GM21786 (cell line): Measurements from ENCODE around the gene MYB.

ENCODE experiments used
- ATAC-seq: cut with Tn5 transposase; IDR thresholded peaks from one replicate; pipeline ENCODE4 v1.9.1; 2021; ENCODE audit not compliant: unreplicated experiment

Gene MYB

DNA sequence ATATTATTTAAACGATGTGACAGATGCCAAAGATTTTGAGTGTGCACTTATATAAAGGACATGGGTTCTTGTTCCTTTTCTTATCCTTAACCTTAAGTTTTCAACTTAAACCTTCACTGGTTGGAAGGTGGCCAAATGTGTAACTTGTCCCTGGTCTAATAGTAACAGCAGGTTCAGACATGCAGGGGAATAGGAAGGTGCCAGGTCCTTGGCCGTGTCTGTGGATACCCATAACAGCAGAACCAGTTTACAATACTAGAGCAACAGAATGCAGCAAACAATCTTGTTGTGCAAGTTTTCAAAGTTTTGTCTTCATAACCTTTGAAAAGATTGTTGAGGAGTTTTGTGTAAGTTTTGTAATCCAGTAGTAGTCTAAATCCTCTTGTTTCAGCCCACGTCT, 4.4 kb downstream of the MYB start:
- no peak for ATAC-seq

DNA sequence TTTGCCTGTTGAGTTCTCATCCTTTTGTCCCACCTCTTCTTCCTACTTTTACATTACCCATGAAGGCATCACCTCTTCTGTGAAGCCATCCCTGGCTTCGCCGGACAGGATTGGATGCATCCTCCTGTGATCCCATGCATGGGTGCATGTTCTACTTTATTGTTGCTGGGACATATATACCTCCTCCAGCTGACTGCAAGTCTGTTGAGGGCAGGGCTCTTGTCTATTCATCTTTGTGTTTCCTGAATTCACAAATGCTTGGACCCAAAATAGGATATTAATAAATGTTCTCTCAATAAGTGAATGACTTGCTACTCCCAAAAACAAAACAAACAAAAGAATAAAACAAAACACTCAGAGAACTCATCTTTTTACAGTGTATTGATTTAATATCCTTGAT, 5.1 kb downstream of the MYB start:
- no peak for ATAC-seq

DNA sequence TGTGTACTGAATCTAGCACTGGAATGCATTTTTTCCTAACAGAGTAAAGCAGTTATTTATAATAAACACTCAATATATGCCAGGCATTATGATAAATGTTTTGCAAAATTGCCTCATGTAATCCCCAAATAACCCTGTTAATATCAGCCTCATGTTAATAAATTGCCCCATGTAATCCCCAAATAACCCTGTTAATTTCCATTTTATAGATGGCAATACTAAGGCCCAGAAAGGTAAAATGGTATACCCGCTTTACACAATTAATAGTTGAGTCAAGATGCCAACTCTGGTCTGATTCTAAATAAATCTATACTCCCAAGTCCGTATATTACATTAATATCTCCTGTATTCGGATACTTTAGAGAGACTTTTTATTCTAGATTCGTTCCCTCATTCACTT, 6.3 kb downstream of the MYB start:
- ATAC-seq, result no peak

DNA sequence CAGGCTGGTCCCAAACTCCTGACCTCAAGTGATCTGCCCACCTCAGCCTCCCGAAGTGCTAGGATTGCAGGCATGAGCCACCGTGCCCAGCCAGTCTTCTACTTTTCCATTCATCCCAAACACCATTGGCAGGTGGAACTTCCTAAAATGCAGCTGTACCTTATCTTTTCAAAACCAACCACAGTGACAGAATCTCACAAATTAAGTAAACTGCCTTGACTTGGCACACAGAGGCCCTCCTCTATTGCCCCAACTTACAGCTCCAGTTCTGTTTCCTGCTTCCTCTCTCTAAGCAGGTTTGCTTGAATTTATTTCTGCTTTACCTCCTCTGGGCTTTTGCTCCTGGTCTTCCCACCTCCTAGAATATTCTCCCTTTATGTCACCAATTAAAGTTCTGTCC, 7.6 kb downstream of the MYB start:
- ATAC-seq, result no peak

DNA sequence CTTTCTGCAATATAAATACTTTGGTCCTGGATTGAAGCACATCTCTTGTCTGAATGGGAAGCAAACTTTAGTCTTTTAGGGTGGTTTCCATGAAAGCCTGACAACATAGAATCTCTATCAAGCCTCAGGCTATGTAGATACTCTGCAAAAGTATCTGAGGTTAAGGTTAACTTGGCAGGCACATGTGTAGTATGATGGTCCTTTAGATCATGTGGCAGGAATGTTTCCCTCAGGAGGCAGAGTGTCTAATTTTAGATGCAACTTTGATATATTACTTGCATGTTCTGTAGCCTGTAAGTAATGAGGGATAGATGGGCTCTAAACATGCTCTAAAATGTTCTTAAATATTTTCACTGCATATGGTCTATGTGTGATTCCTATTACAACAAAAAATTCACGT, 8.2 kb downstream of the MYB start:
- ATAC-seq, result no peak

DNA sequence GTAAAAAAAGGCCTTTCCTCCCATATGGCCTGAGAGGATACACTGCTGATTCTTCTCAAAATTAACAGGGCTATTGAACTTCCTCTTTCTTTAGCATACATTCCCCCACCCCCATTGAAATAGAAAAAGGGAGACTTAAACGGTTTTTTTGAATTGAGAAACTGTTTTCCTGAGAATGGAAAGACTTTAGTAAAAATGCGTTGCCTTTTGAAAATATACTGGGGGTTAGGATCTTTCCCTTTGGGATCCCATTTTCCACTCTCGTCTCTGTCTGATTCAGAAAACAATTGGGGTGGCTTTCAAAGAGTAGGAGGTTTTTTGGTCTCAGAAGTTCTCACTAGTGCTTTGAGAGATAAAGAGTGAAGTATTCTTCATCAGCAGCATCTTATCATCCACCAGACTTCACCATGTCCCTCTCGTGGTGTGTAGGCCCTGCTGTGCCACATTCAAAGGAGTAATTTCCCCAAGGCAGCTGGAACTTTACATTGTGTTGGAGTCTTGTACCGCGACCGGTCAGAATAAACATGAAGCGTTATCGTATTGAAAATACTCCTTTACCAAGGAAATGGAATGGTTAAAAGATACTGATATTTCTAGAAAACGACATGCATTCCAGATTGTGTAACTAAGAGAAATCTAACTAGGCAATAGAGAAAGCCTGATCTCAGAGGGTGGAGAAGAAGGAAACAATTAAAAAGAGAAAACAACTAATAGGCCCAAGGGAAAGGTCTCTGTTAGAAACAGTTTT, 10.6 kb downstream of the MYB start:
- no peak for ATAC-seq

DNA sequence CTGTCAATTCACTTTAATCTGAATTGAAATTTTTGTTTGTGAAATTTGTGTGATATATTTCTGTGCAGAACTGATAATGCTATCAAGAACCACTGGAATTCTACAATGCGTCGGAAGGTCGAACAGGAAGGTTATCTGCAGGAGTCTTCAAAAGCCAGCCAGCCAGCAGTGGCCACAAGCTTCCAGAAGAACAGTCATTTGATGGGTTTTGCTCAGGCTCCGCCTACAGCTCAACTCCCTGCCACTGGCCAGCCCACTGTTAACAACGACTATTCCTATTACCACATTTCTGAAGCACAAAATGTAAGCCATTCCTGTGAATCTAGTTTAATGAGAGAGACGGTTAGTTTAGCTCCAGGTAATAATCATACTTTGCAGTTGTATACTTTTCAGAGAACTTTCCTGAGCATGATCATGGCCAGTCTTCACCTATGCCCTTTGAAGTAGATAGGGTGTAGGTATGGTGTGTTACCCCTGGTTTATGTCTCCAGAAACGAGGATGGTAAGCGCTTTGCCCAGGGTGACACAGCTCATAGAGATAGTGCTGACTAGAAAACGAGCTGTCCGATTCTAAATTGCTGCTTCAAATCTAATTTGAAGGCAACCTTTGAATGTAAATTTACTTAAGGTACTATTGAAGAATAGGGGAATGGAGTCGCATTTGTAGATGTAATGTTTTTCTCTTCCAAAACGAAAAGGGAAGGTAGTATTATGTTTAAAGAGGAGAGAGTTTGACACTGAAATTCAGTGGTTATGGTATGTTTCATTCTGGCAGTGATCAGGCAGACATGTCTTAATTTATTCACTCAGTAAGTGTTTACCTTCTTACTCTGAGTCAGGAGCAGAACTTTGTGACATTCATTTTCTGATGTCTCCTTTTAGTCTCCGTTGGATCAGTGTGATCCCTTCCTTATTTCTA, 11.4 kb downstream of the MYB start:
- no peak for ATAC-seq

DNA sequence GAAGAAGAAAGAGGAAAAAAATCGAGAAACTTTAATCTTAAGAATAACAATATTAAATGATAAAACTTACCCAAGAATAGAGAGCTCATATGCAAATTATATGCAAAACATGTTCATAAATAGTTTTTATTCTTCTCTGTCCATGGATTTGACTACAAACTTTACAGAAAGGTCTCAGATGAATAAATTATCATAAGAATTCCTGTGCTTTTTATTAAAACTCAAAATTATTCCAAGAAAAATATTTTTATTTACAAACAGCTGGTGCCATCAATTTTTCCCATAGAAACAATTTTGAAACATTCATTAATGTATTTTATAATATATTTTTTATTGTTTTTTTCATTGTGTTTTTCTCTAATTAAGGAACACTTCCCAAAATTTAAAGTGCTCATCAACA, 12.1 kb downstream of the MYB start:
- no peak for ATAC-seq

DNA sequence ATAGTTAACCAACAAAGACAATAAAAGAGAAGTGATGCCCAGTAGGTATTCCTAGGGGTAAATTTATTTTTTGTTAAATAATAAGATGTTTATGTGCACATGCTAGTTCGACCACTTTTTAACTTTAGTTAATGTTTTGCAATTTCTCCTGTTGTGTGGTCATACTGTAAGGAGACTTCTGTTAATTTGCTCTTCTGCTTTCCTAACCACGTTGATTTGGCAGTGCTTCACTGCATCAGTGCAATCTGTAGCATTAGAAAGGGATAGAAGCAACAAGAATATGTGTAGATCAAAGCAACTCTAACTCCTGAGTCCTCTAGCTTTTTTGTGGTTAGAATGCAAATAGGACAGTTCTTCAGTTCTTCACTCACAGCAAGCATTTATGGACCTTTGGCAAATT, 13.9 kb downstream of the MYB start:
- no peak for ATAC-seq

DNA sequence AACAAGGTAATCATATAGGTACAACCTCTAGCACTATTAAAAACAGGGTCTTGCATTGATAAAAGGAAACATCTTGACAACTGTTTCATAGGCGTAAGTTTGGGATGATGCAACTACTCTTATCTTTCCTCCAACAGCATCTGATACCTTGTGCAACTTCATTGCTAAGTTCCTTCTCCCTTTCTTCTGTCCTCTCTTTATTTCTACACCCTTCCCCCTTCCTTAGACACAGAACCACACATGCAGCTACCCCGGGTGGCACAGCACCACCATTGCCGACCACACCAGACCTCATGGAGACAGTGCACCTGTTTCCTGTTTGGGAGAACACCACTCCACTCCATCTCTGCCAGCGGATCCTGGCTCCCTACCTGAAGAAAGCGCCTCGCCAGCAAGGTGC, 14.4 kb downstream of the MYB start:
- no peak for ATAC-seq

DNA sequence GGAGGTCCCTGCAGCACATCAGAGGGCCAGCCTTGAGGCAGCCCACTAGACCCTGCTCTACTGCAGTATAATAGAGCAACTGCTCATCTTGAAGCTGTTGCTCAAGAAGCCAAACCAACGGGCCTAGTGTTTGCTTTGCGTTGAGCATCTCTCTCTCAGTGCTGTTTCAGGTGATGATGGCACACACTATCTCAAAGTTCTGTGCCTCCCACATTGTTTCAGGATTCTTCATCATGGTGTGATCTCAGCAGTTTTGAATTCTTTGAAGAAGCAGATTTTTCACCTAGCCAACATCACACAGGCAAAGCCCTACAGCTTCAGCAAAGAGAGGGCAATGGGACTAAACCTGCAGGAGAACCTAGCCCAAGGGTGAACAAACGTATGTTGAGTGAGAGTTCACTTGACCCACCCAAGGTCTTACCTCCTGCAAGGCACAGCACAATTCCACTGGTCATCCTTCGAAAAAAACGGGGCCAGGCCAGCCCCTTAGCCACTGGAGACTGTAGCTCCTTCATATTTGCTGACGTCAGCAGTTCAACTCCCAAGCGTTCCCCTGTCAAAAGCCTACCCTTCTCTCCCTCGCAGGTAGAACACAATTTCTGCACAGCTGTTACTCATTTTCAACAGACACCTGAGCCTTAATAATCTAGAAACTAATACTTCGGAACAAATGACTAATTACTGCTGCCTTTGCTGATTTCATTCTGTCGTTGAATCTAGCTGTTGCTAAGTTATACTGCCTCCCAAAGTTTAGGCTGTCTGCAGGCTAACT, 15.8 kb downstream of the MYB start:
- ATAC-seq, result no peak

DNA sequence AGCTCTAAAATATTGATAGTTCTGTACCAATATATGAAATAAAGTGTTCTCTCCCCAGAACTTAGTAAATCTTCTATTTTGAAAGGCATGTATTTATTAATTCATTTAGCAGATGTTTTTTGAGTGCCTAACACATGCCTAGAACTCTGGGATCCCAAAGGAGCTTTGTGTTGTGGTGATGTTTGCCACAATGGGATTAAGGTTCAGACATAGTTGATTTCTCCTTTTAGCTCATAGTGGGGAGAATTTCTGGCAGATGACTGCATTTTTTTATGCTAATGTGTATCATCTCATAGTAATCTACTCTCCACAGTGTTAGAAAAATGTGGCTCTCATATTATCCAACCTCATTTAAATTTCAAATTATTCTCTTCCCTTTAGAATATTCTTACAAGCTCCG, 21.7 kb downstream of the MYB start:
- no peak for ATAC-seq

DNA sequence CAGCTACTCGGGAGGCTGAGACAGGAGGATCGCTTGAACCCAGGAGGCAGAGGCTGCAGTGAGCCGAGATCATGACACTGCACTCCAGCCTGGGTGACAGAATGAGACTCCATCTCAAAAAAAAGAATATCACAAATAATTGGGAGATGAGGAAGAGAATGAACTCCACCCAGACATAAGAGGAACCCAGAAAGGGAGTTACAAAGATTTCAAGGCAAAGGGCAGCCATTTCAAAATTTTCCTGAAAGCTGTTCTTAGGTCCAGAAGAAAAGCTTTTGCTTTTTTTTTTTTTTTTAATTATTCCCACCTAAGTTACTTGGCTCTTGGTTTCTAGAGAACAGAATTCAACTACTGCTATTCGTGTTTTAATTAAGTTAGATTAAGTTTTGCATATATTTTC, 23.8 kb downstream of the MYB start:
- no peak for ATAC-seq

DNA sequence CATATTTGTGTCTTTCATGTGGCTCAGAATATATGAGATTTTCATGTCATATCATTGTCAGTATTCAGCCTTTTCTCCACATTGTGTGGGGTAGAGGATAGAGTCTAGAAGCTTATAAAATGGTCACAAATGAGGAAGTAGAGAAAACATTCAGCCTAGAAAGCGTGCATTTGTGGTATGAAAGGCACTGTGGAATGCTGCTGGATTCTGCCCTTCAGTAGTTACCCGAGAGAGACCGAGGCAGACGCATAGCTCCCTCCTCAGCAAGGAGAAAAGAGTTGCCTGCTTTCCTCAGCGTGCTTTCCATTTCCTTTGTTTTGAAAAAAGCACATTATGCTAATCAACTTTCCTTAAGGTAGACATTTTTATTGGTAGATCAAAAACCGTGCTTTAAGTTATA, 28.7 kb downstream of the MYB start:
- no peak for ATAC-seq

DNA sequence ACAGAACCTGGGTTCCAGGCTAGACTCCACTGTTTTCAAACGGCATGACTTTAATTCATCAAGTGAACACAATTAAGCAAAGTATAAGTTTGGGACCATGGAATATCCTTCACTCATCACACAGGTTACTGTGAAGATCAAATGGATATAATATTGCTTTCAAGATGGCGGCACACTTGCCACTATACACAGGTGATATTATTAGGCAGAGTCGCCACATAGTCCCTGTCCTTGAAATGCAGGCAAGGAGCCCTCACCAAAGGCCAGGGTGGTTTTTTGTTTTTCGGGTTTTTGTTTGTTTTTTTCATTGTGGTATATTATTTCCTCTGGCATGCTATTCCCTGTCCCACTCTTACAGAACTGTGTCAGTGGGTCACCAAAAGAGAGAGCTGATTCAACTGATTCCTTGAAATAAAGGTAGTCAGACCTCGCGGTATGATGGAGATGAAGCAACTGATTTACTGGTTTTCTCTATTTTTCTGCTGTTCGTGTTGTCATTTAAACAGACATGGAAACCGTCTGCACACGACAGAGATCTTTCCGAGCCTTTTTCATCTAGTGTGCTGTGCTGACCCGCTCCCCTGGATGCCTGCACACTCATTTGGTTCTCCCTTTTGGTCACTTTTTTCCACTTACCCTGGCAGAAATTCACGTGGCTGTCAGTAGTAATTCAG, 29.7 kb downstream of the MYB start:
- no peak for ATAC-seq

DNA sequence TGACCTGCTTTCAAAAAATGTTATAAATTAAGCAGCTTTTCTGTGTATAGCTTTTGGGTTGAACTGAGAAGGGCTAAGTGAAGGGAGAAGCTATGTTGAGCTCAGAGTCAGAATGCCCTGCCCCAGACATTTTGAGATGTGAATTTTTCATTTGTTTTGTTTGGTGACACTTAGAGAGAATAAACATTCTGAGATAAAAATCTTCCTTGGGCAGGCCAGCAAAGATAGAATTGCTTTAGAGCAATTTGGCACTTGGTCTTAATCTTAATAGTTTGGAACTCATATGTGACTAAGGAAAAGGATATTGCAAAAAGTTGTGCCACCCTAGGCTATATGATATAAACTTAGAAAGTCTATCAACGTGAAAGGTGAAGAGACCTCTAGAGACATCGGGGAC, 30.2 kb downstream of the MYB start:
- ATAC-seq, result no peak

DNA sequence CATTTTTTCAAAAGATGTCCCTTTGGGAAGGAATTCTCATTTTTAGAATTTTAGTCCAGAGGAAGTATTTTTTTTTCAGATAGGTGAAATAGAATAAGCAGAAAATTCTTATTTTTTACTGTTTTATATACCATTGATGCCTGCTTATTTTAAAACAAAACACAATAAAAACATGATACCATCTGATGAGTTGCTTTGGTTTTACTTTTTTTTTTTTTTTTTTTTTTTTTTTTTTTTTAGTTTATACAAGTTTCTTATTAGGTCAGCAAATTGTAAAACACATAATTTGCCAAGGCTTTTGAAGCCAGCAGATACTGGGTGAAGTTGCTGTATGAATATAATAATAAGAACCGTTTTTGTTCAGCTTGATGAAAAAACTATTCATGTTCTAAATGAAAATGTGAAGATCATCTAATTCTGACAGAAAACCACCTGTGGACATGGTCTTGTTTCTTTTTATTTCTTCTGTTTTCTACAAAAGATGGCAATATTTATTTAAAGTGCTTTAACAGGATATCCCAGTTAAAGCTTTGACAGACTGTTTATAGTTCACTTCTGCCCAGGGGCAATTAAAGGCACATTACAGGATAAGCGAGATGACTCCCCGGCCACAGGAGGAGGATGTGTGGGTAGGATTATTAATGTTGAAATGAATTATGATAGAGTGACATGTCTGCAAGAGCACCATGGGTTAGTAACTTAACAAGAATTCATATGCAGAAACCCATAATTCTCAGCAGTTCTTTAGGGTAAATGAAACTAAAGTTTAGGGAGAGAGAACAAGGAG, 31.1 kb downstream of the MYB start:
- no peak for ATAC-seq

DNA sequence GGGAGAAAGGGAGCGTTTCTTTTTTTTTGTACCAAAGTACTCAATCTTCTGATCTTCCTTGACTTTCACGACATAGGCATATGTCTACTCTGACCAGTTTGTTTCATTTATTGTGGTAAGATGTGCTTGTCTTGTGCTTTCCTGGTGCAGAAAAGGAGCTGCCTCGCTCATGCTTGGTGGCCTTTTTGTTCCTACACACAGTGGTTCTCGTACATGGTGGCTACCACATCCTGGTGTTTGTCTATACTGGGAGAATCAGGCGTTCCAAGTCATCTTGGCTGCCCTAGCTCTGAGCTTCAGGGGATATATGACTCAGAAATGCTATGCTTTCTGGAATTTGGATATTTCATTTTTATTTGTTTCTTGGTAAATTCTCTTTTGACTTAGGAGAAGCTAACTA, 31.8 kb downstream of the MYB start:
- no peak for ATAC-seq

DNA sequence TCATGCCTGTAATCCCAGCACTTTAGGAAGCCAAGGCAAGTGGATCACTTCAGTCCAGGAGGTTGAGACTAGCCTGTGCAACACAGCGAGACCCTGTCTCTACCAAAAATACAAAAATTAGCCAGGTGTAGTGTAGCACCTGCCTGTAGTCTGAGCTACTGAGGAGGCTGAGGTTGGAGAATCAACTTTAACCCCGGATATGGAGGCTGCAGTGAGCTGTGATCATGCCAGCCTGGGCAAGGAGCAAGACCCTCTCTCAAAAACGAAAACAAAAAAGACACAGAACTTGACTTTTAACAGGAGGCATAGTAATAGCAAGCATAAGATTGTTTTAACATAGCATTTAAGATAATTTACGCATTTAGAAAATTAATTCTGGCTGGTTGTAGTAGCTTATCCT, 32.5 kb downstream of the MYB start:
- no peak for ATAC-seq

DNA sequence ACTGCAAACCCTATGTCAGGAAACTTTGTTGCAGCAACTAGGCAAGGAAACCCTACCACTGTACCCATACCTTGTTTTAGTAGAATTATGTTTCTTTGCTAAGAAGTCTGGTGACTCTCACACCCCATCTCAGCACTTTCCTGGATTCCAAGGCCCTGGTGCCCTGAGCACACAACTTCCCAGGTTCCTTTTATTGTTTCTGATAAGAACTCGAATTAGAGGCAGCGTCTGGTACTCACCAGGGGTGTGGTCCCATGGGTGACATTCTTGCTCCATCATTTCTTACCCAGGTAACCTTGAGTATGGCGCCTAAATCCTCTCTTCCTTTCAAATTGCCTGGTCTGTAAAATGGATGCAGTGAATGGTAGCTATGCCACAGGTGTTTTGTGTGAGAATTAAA, 34.1 kb downstream of the MYB start:
- ATAC-seq, result no peak
